Activated CD4-positive, CD25-positive, alpha-beta regulatory T cell (primary cell): ENCODE results near the gene ZMAT3.
A peak's percentile ranks its signal among the peaks of the same experiment; 100 is the strongest.

Experiments
- DNase-seq, 4 experiments: peaks; one replicate each; lab custom pipeline; 2025; lab: John Stamatoyannopoulos, UW

The ZMAT3 gene

DNA sequence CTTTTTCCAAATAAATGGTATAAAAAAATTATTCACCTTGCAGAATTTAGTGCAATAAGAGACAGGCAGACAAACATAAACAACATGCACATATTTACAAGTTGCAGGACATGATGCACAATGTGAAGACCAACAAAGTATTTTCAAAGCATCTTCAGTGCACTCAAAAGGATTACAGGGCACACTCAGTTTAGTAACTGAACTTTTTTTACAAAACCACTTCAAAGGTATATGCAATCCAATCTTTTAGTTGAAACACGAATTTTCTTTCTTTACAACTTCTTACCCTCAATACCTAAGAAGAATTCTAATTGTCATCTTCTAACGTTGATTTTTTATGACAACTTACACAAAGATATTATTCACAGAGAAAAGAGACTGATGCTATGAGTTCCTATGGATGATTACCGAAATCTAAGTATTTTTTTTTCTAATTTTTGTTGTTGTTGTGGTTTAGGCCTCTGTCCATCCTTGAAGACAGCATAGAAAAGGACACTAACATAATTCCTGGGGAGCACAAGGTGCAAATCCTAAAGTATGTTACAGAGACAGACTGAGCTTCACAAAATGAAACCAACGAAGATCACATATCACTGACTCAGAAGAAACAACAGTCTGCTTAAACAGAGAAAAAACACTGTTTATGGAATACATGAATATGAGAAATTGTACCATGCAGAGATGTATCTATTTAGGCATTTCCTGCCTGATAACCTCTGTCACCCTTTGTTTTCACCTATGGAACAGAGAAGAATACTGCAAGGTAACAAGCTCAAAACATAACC lies 50.3 kb downstream of the ZMAT3 start:
- no peak for DNase-seq

DNA sequence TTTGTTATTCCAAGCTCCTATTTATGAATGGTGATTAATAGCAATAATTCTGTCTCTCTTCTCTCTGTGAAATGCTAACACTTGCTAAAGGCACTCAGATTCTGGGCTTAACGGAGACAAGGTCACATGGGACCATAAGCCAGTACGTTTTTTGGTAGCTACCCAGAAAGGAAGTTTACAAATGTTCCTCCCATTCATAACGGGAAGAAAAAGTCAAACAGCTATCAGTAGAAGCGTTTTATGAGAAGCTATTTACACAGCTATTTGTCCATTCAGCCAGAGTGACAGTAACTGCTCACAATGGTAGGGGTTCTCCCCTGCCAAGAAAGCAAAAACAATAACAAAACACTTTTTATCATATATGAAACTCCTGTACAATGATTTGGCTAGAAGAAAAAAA lies 51.5 kb downstream of the ZMAT3 start:
- no peak for DNase-seq

DNA sequence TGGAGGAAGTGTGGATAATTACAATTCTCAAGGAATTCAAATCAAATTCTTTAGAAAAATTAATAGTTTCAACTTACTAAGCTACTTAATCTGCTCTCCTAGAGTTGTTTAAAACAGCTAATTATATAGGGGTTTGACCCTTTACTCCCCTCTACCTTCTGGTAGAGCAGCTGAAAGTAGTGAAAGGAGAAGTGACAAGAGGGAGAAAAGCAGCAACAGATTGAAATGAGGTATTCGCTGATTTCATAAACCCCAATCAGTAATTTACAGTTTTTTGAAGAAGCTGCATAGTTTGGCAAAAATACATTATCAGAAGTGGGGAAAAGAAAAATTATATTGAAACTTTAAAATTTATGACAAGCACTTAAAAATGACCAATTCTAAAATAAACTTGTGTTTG lies 52.8 kb downstream of the ZMAT3 start:
- no peak for DNase-seq

DNA sequence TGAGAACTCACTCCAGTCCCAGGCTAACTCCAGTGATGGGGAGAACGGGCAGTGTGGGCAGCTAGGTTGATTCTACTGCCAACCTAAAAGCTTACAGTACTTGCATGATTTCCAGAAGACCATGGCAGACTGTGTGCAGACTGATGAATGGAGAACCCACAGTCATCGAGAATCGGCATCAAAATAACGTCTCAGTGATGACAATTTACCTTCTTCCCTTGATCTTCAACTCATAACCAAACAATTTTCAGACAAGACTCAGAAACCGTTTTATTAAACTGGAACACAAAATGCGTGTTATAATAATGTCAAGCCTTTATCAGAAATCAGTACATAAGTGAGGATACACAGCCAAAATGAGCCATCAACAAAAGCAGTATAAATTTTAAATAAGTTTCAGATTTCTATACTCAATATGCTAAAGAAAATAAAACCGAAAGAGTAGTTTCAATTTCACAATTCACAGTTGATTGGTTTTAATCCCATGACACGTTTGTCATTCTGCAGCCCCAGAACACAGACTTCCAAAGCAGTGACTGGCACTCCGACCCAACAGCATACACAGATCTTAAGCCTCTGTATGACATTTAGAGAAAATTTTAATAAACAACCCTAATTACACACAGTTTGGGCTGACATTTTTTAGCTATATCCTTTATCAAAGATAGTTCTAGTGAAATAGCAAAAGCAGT lies 54.5 kb downstream of the ZMAT3 start:
- no peak for DNase-seq

DNA sequence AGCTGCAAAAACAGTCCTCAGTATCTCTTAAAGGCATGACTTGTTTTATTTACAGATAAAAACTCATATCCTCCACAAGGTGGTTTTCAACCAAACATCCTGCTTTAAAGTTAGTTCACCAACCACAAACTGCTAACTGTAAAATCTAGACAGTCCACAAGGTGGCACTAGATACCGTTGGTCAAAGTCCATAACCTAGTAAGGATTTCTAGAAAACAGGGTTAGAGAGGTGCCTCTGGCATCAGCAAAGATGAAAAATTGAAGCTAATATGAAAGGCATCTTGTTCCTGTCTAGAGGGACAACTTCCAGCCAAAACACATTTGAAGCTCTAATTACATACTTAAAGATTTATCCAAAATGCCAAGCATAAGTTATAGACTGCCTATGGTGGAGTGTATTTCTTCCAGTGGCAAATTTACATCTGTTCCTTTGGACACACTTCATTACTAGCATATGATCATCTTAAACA lies 56.0 kb downstream of the ZMAT3 start:
- DNase-seq, result peak in 3 of 4 experiments; percentile 2 to 40 (median 12)

DNA sequence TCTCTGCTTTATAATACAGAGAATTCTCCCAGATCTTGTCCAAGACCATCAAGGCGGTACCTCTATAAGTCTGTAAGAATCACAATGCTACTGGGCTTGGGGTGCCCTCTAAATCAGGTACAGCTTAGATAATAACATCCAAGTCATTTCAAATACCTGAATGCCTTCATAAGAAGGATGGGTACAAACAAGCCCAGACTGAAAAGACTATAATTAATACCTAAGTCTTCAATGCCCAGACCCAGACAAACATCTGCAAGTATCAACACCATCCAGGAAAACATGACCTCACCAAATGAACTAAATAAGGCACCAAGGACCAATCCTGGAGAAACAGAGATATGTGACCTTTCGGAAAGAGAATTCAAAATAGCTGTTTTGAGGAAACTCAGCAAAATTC lies 65.9 kb downstream of the ZMAT3 start:
- DNase-seq, result no peak

DNA sequence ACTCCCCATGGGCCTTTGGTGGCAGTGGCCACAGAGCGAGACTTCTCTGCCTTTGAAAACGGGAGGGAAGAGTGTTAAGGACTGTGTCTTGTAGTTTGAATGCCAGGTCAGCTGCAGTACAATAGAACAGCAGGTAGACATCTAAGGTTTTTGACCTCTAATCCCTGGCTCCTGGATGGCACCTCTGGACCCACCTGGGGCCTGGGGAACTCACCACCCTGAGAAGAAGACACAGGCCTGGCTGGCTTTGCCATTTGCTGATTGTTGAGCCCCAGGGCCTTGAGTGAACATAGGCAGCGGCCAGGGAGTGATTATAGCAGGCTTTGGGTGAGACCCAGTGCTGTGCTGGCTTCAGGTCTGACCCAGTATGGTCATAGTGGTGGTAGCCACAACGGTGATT lies 66.4 kb downstream of the ZMAT3 start:
- no peak for DNase-seq

DNA sequence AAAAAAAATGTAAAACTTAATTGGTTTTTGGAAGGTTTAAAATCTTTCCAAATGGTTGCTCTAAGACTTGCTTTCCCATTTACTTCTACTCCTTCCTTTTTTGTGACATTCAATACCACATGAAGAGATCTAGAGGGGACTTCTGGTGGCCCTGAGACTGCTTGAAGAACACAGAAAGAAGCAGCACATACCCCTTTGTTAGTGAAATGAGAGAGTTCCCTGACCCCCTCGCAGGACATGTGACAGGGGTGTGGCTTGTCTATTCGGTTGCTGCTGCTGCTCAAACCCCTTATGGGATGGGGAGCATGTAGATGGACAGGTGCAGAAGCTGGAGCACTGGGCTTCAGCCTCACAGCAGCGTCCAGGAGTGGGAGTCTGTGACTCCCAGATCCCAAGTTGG lies 71.0 kb downstream of the ZMAT3 start:
- no peak for DNase-seq

DNA sequence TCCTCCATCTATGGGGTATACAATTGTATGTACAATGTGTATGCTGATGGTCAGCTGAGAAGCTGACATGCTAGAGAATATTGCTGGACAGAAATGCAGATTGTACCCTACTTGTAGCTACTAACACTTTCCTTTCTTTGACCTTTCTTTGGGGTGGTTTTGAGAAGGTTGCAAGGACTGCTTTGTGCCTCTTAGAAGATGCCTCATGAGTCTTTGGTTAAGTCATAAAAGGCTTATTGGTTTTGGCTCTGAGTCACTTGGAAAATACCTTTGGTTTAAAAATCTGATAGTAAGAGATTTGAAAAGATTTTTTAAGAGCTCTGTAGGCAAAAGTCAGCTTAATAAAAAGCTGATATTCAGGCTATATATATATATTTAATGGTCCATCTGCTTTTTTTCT lies 71.5 kb downstream of the ZMAT3 start:
- no peak for DNase-seq

DNA sequence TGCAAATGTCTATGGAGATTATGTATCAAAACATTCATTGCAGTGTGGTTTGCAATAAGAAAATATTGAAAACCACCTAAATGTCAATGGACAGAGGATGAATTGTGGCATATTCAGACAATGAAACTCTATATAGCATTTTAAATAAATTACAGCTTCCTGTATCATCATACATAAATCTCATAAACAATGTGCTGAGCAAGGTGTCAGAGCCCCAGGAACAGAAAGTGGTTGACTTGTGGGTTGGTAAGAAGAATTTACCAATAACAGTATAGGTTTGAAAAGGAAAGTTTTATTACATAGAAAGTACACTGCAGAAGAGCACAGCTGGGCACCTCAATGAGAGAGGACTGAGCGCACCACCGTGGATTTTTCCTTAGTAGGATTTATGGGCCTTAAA lies 75.2 kb downstream of the ZMAT3 start:
- DNase-seq, result no peak

DNA sequence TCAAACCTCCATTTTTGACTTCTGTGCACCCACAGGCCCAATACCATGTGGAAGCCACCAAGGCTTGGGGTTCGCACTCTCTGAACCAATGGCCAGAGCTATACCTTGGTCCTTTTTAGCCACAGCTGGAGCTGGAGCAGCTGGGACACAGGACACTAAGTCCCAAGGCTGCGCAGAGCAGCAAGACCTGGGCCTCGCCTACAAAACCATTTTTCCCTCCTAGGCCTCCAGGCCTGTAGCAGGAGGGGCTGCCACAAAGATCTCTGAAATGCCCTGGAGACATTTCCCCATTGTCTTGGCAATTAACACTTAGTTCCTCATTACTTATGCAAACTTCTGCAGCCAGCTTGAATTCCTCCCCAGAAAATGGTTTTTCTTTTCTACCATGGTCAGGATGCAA lies 81.3 kb downstream of the ZMAT3 start:
- no peak for DNase-seq

DNA sequence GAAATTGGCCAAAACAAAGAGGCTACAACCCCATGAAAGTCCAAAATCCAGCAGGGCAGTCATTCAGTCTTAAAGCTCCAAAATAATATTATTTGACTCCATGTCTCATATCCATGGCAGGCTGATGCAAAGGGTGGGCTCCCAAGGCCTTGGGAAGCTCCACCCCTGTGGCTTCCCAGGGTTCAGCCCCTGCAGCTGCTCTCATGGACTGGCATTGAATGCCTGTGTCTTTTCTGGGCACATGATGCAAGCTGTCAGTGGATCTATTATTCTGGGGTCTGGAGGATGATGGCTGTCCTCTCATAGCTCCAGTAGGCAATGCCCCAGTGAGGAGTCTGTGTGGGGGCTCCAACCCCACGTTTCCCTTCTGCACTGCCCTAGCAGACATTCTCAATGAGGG lies 81.8 kb downstream of the ZMAT3 start:
- no peak for DNase-seq

DNA sequence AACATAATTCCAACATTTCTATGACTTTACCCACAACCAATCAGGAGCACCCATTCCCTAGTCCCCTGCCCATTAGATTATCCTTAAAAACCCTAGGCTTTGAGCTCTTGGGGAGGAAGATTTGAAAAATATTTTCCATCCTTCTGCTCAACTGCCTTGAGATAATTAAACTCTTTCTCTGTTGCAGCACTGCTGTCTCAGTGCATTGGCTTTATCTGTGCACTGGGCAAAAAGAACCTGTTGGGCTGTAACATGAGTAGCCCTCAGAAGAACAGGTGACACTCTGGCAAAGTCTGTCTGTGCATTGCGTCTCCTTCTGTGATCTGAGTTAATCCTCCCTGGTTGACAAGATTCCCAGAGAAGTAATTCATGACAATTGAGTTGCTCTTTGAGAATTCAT lies 83.9 kb downstream of the ZMAT3 start:
- DNase-seq, result no peak

DNA sequence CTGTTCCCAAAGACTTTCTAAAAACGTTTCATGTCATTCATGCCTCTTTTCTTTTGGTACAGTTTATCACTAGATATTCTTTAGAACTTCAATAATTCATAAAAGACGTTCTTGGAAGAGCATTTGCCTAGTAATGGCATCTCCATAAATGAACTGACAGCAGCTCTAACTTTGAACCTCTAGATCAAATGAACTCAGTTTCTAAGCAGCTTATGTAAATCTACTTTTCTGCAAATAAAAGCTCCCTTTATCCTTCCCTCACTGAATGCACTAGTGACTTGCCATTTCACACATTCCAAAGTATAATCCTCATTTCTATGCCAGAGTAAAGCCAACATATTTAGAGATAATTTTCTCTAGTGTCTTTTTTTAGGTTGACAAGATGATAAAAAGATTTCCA lies 85.2 kb downstream of the ZMAT3 start:
- no peak for DNase-seq

DNA sequence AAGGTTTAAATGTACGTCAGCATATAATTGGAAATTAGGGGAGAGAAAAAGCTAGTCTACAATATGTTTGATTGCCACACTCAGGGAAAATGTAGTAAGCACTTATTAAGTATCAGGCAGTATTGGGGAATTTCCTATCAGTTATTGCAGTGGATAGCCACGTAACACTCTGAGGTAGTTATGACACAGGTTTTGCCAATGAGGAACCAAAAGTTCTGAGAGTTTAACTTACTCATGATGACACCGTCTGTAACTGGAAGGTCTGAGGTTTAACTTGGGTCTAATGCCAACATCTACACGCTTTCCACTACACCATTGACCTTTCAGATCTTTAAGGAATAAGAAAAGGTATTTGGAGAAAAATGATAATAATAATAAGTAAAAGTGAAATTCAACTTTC lies 89.5 kb downstream of the ZMAT3 start:
- no peak for DNase-seq

DNA sequence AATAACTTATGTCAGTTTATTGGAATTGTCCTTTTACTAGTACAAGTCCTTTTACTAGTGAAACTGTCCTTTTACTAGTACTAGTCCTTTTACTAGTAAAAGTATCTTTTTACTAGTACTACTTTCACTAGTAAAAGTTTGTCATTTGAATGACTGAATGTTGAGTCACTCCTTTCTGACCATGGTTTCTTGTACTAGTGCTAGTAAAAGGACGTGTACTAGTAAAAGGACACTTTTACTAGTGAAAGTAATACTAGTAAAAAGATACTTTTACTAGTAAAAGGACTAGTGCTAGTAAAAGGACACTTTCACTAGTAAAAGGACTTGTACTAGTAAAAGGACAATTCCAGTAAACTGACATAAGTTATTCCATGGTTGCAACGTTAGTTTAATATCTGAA lies 96.3 kb downstream of the ZMAT3 start:
- no peak for DNase-seq

DNA sequence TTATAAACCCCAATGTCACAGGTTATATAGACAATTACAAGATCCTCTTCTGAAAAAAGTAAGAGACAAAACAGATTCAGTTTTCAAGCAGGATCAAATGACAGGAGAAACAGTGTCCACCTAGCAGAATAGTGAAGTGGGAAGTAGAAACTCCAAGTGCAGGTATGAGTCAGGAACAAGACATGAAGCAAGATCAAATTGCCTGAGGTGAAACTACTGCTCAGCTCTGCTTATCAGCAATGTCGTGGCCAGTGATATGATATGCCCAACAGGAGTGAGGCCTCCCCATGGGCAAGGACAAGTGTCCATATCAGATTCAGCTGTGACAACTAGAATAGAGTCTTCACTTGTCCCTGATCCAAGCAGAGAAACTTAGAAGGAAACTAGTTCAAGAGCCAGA lies 100.0 kb downstream of the ZMAT3 start:
- no peak for DNase-seq

DNA sequence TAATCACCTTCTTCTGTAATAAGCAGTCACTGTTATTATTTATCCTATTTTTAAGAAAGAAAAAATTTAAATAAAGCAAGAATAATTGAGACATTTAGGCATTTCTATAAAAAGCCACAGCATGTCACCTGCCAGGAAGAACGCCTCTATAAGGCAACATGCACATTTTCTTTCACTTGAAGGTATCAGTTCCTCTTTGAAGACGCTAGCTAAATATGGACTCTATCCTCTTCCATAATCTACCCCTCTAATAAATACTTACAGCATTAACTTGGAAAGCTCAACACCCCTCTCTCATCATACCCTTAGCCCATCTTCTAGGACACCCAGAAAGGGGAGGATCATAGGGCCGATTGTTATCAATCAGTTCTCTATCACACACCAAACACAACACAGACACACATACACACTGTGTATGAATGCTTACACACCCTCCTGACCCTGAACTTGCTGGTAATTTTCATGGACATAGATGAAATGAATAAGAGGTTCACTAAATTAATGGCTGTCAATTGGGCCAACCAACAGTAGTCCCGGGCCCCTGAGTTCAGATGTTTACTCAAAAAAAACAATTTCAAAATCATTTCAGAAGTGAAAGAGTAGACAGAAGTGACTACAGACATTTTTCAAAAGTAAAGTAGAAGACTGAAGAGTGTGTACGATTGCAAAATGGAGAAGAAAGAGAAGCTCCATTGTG lies 102.5 kb downstream of the ZMAT3 start:
- no peak for DNase-seq
